Tibial nerve (tissue), 4 donors: ENCODE measurements around the gene SLC7A1.

Experiments used
- EP300 ChIP-seq, 2 donors: sonication (generic); formaldehyde crosslinking; IDR thresholded peaks; one replicate each; pipeline ENCODE4 v1.6.1; 2017; ENCODE audit warnings: antibody characterized with exemption in 2 of 2, mild to moderate bottlenecking in 1 of 2
- POLR2A ChIP-seq, 2 donors: fragments of 450-650 bp; IDR thresholded peaks; one replicate each; pipeline ENCODE4 v1.6.1; 2017; ENCODE audit warnings: antibody characterized with exemption in 2 of 2, mild to moderate bottlenecking in 2 of 2, moderate library complexity in 2 of 2
- TF ChIP-seq, protein P1 (sequence below), 5 experiments: fragments of 200-600 bp in 3 of 5; fragments of 450-650 bp in 2 of 5; sonication (generic) in 3 of 5; IDR thresholded peaks; one replicate each; pipeline ENCODE4 v1.5.1; 2016 to 2019; ENCODE audit warnings: antibody characterized with exemption in 5 of 5, mild to moderate bottlenecking in 3 of 5, moderate library complexity in 2 of 5

DNA sequence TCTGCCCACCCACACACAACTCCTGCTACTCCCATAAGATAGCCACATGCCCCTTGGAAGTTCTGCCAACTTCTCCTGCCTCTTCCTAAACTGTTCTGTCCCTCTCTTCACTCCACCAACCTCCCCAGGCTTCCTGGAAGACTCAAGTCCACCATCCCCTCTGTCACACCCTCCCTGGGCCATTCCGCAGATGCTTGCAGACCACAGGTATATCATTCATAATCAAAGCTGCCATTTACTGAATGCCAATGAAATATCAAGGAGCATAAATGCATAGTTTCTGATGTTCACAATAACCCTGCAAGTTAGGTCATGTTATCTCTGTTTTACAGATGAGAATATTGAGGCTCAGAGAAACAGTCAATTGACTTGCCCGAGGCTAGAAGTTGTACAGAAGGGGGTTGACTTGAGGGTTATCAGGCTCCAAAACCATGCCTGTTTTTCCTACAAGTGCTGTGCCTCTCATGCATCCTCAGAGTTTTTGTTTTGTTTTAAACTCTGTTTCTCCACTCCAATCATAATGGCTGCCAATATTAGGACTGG lies 135.6 kb downstream of the SLC7A1 start:
- no peak for TF ChIP-seq POLR2A (IDR thresholded peaks at IDR 0.05)
- TF ChIP-seq, protein P1, sequence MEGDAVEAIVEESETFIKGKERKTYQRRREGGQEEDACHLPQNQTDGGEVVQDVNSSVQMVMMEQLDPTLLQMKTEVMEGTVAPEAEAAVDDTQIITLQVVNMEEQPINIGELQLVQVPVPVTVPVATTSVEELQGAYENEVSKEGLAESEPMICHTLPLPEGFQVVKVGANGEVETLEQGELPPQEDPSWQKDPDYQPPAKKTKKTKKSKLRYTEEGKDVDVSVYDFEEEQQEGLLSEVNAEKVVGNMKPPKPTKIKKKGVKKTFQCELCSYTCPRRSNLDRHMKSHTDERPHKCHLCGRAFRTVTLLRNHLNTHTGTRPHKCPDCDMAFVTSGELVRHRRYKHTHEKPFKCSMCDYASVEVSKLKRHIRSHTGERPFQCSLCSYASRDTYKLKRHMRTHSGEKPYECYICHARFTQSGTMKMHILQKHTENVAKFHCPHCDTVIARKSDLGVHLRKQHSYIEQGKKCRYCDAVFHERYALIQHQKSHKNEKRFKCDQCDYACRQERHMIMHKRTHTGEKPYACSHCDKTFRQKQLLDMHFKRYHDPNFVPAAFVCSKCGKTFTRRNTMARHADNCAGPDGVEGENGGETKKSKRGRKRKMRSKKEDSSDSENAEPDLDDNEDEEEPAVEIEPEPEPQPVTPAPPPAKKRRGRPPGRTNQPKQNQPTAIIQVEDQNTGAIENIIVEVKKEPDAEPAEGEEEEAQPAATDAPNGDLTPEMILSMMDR (IDR thresholded peaks at IDR 0.05) = no peak
- TF ChIP-seq EP300 (IDR thresholded peaks at IDR 0.05) = no peak
